ENCODE measurements around the gene QSOX1. TPM values are rescaled to one million over a fixed set of nuclear protein-coding genes. Genes with fewer than 3 reads are reported as not detected.

The QSOX1 gene
- total RNA-seq, 4 donors from 2014 or later, result 104 to 138 (median 107) TPM

- intact Hi-C loops (cut with DNase I), result no loop called here
- H3K4me1 ChIP-seq, result peaks cover 24 to 32% (median 30%) of the 10 kb centered on the region in 4 donors
- TF ChIP-seq CTCF (IDR thresholded peaks at IDR 0.05) (no peak), EP300 (IDR thresholded peaks at IDR 0.05) (no peak), POLR2AphosphoS5 (IDR thresholded peaks at IDR 0.05) (no peak), POLR2A (IDR thresholded peaks at IDR 0.05; ENCODE audit: low read depth) (no peak)
- no peaks in the 10 kb centered on the region for H3K9me3 ChIP-seq
- no peaks in the 10 kb centered on the region for H3K36me3 ChIP-seq
- 94% methylated on average over 6 of the region's 6 CpGs for WGBS
- H3K27me3 ChIP-seq, result peaks cover 0 to 5% (median 0%) of the 10 kb centered on the region in 4 donors
- no peak overlapping the region for H3K4me3 ChIP-seq
- DNase-seq (ENCODE audit: extremely low spot score), result no peak
- H3K27ac ChIP-seq (replicated peaks in 1 of 4), result no peak overlapping the region
Observed at GRCh38 chr1:180152588-180152987, 2.1 kb upstream of the QSOX1 start.

- H3K27me3 ChIP-seq, result peaks cover 0 to 5% (median 0%) of the 10 kb centered on the region in 4 donors
- H3K27ac ChIP-seq (replicated peaks in 1 of 4), result no peak overlapping the region
- no peaks in the 10 kb centered on the region for H3K9me3 ChIP-seq
- peaks cover 26 to 35% (median 32%) of the 10 kb centered on the region in 4 donors for H3K4me1 ChIP-seq
- no peaks in the 10 kb centered on the region for H3K36me3 ChIP-seq
- WGBS, result 89% methylated on average over 5 of the region's 5 CpGs
- TF ChIP-seq POLR2A (IDR thresholded peaks at IDR 0.05; ENCODE audit: low read depth), result no peak
- TF ChIP-seq EP300 (IDR thresholded peaks at IDR 0.05), result no peak
- no peak overlapping the region for H3K4me3 ChIP-seq
- DNase-seq (ENCODE audit: extremely low spot score), result no peak
- intact Hi-C loops (cut with DNase I), result no loop called here
Observed at GRCh38 chr1:180153032-180153431, 1.6 kb upstream of the QSOX1 start.

GRCh38 chr1:180154003-180154324 is 705 bp upstream of the QSOX1 start:
- intact Hi-C loops (cut with DNase I), result no loop called here
- TF ChIP-seq POLR2A (IDR thresholded peaks at IDR 0.05; ENCODE audit: low read depth), result no peak
- no peak for TF ChIP-seq POLR2AphosphoS5 (IDR thresholded peaks at IDR 0.05)
- no peak for TF ChIP-seq EP300 (IDR thresholded peaks at IDR 0.05)
- no peak for TF ChIP-seq CTCF (IDR thresholded peaks at IDR 0.05)
- no peak for DNase-seq (ENCODE audit: extremely low spot score)
- Histone ChIP-seq H3K36me3 (no peaks in the 10 kb centered on the region), H3K4me3 (peak overlapping the region; percentile 67 to 98 (median 84)), H3K4me1 (peaks cover 26 to 37% (median 36%) of the 10 kb centered on the region in 4 donors), H3K27me3 (peaks cover 0 to 3% (median 0%) of the 10 kb centered on the region in 4 donors), H3K9me3 (no peaks in the 10 kb centered on the region), H3K27ac (replicated peaks in 1 of 4) (peak overlapping the region; percentile 94 to 98 (median 94))
- 19% methylated on average over 4 of the region's 7 CpGs for WGBS

- TF ChIP-seq CTCF (IDR thresholded peaks at IDR 0.05) (no peak), EP300 (IDR thresholded peaks at IDR 0.05) (no peak), POLR2AphosphoS5 (IDR thresholded peaks at IDR 0.05) (no peak), POLR2A (IDR thresholded peaks at IDR 0.05; ENCODE audit: low read depth) (no peak)
Observed at GRCh38 chr1:180155182-180155682, 563 bp downstream of the QSOX1 start.

GRCh38 chr1:180156201-180156600 is 1.5 kb downstream of the QSOX1 start:
- Histone ChIP-seq H3K27ac (replicated peaks in 1 of 4) (no peak overlapping the region), H3K27me3 (no peaks in the 10 kb centered on the region), H3K36me3 (no peaks in the 10 kb centered on the region), H3K4me3 (peak overlapping the region; percentile 67 to 98 (median 84)), H3K4me1 (peaks cover 26 to 37% (median 36%) of the 10 kb centered on the region in 4 donors), H3K9me3 (no peaks in the 10 kb centered on the region)
- intact Hi-C loops (cut with DNase I), result no loop called here
- TF ChIP-seq CTCF (IDR thresholded peaks at IDR 0.05) (no peak), POLR2A (IDR thresholded peaks at IDR 0.05; ENCODE audit: low read depth) (no peak), POLR2AphosphoS5 (IDR thresholded peaks at IDR 0.05) (no peak), EP300 (IDR thresholded peaks at IDR 0.05) (no peak)
- 78% methylated on average over 4 of the region's 4 CpGs for WGBS
- DNase-seq (ENCODE audit: extremely low spot score), result no peak

More at GRCh38 chr1:180155182-180155682, 563 bp downstream of the QSOX1 start:
- no peak for DNase-seq (ENCODE audit: extremely low spot score)
- Histone ChIP-seq H3K27me3 (no peaks in the 10 kb centered on the region), H3K27ac (replicated peaks in 1 of 4) (peak overlapping the region; percentile 94 to 98 (median 94)), H3K4me3 (peak overlapping the region; percentile 67 to 98 (median 84)), H3K4me1 (peaks cover 26 to 37% (median 36%) of the 10 kb centered on the region in 4 donors), H3K36me3 (no peaks in the 10 kb centered on the region), H3K9me3 (no peaks in the 10 kb centered on the region)
- intact Hi-C loops (cut with DNase I), result no loop called here
- 1% methylated on average over 29 of the region's 29 CpGs for WGBS

All from esophagus muscularis mucosa (tissue), 4 donors.